ENCODE results near the gene DUSP22.

- TF ChIP-seq CTCF (conservative IDR thresholded peaks at IDR 0.05 in 1 of 2, IDR thresholded peaks at IDR 0.05 in 1 of 2; ENCODE audit: low read depth in 1 of 2, low read length in 2 of 2): no peak
- TF ChIP-seq EZH2 (IDR thresholded peaks at IDR 0.05; ENCODE audit: low read length, missing control alignments): no peak
These were observed 48.1 kb downstream of the DUSP22 start for GRCh38 chr6:340186-340955.
